ENCODE measurements around the gene SOCS7. TPM values are rescaled to one million over a fixed set of nuclear protein-coding genes. Genes with fewer than 3 reads are reported as not detected.

The SOCS7 gene
- polyA plus RNA-seq, 3 donors: 0.14 to 13.2 (median 0.15) TPM

DNA sequence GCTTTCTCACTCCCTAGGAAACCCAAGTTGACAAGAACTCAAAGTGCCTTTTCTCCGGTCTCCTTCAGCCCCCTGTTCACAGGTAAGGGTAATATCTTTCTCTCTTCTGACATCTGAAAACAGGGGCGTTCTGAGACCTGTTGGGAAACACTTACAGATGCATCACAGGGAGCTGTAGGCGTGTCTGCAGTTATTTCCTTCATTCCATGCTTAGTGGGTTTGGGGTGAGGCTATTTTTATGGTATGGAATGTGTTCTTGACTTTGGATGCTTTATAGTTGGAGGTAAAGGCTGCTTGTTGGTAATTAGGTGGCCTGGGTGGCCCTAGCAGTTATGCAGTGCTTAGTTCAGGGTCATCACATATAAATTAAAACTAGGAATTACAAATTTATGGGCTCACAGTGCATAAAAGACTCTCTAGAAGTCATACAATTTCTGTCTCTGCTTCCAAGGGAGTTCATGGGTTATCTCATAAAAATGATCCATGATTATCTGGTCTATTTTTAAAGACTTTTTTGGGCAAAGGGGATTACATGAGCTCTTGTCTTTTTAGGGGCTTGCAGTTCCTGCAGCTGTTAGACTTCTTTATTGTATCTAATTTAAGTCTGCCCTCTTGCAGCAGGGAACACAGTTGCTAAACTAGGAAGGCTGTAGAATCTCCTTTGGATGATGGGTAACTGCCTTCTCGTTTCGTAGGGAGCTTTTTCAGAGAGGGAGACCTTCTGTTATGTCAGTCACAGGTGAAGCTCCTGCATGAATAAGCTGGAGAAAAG, 10.2 kb downstream of the SOCS7 start:
- TF ChIP-seq, protein P1, sequence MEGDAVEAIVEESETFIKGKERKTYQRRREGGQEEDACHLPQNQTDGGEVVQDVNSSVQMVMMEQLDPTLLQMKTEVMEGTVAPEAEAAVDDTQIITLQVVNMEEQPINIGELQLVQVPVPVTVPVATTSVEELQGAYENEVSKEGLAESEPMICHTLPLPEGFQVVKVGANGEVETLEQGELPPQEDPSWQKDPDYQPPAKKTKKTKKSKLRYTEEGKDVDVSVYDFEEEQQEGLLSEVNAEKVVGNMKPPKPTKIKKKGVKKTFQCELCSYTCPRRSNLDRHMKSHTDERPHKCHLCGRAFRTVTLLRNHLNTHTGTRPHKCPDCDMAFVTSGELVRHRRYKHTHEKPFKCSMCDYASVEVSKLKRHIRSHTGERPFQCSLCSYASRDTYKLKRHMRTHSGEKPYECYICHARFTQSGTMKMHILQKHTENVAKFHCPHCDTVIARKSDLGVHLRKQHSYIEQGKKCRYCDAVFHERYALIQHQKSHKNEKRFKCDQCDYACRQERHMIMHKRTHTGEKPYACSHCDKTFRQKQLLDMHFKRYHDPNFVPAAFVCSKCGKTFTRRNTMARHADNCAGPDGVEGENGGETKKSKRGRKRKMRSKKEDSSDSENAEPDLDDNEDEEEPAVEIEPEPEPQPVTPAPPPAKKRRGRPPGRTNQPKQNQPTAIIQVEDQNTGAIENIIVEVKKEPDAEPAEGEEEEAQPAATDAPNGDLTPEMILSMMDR (IDR thresholded peaks at IDR 0.05): no peak
- Mint-ChIP-seq H3K36me3 (peaks cover 34 to 36% of the 10 kb centered on the region in 2 donors), H3K27ac (no peak overlapping the region), H3K9me3 (no peaks in the 10 kb centered on the region), H3K4me3 (no peak overlapping the region), H3K4me1 (peaks cover under 1% of the 10 kb centered on the region), H3K27me3 (ENCODE audit: low read depth in 3 of 3) (no peaks in the 10 kb centered on the region)
- Histone ChIP-seq H4K20me1 (ENCODE audit: insufficient read depth, low read length) (peaks cover 30% of the 10 kb centered on the region), H3K9ac (ENCODE audit: insufficient read depth, low read length, poor library complexity, severe bottlenecking) (no peak overlapping the region), H3K4me3 (replicated peaks in 1 of 3; ENCODE audit: low read depth in 2 of 3, low read length in 3 of 3) (no peak overlapping the region), H3K36me3 (replicated peaks in 1 of 2; ENCODE audit: control insufficient read depth in 1 of 2, insufficient read depth in 2 of 2, low read length in 2 of 2) (peaks cover 20 to 61% of the 10 kb centered on the region in 2 donors), H3K4me1 (ENCODE audit: control insufficient read depth in 1 of 2, insufficient read depth in 2 of 2, low read length in 2 of 2) (no peaks in the 10 kb centered on the region), H3K9me3 (replicated peaks in 1 of 2; ENCODE audit: control insufficient read depth in 1 of 2, insufficient read depth in 1 of 2, low read length in 2 of 2) (no peaks in the 10 kb centered on the region), H3K27ac (ENCODE audit: low read depth in 1 of 2, low read length in 2 of 2) (no peak overlapping the region), H3K4me2 (replicated peaks; ENCODE audit: extremely low read depth, low read length, poor library complexity, severe bottlenecking) (no peak overlapping the region), H3K79me2 (ENCODE audit: insufficient read depth, low read length) (peaks cover 10% of the 10 kb centered on the region), H3K27me3 (ENCODE audit: control insufficient read depth in 2 of 2, insufficient read depth in 2 of 2, low read length in 2 of 2) (no peaks in the 10 kb centered on the region), H2AFZ (ENCODE audit: insufficient read depth, low read depth, low read length, poor library complexity, severe bottlenecking) (no peak overlapping the region)
- DNase-seq: no peak
- WGBS (ENCODE audit: insufficient coverage): no CpG with 5 or more reads among the region's 5 CpGs
- intact Hi-C loops (cut with micrococcal nuclease): no loop called here

DNA sequence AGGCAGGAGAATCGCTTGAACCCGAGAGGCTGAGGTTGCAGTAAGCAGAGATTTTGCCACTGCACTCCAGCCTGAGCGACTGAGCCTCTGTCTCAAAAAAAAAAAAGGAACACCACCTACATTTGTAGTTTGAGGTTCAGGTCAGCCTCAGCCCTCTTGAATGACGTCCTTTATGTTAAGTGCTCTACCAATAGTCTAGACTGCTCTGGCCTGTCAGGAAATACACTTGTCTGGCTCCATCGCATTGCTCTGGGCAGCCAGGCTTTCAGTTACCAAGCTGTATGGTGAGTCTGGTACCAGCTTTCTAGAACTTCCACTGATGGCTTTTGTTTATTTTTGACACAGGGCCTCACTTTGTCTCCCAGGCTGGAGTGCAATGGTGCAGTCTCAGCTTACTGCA, 11.4 kb downstream of the SOCS7 start:
- 98% methylated on average over 4 of the region's 5 CpGs for WGBS (ENCODE audit: insufficient coverage)
- peaks cover 10% of the 10 kb centered on the region for H3K79me2 ChIP-seq (ENCODE audit: insufficient read depth, low read length)
- H3K4me3 Mint-ChIP-seq: no peak overlapping the region
- H2AFZ ChIP-seq (ENCODE audit: insufficient read depth, low read depth, low read length, poor library complexity, severe bottlenecking): no peak overlapping the region
- no peaks in the 10 kb centered on the region for H3K4me1 ChIP-seq (ENCODE audit: control insufficient read depth in 1 of 2, insufficient read depth in 2 of 2, low read length in 2 of 2)
- no peaks in the 10 kb centered on the region for H3K27me3 ChIP-seq (ENCODE audit: control insufficient read depth in 2 of 2, insufficient read depth in 2 of 2, low read length in 2 of 2)
- peaks cover 23% of the 10 kb centered on the region for H4K20me1 ChIP-seq (ENCODE audit: insufficient read depth, low read length)
- intact Hi-C loops (cut with micrococcal nuclease): no loop called here
- DNase-seq: no peak
- H3K4me2 ChIP-seq (replicated peaks; ENCODE audit: extremely low read depth, low read length, poor library complexity, severe bottlenecking): no peak overlapping the region
- no peaks in the 10 kb centered on the region for H3K9me3 Mint-ChIP-seq
- no peaks in the 10 kb centered on the region for H3K9me3 ChIP-seq (replicated peaks in 1 of 2; ENCODE audit: control insufficient read depth in 1 of 2, insufficient read depth in 1 of 2, low read length in 2 of 2)
- peaks cover 39 to 46% of the 10 kb centered on the region in 2 donors for H3K36me3 Mint-ChIP-seq
- H3K4me3 ChIP-seq (replicated peaks in 1 of 3; ENCODE audit: low read depth in 2 of 3, low read length in 3 of 3): no peak overlapping the region
- TF ChIP-seq, protein P1 (IDR thresholded peaks at IDR 0.05): no peak
- peaks cover 25 to 72% of the 10 kb centered on the region in 2 donors for H3K36me3 ChIP-seq (replicated peaks in 1 of 2; ENCODE audit: control insufficient read depth in 1 of 2, insufficient read depth in 2 of 2, low read length in 2 of 2)
- H3K27ac Mint-ChIP-seq: no peak overlapping the region
- no peak overlapping the region for H3K9ac ChIP-seq (ENCODE audit: insufficient read depth, low read length, poor library complexity, severe bottlenecking)
- no peak overlapping the region for H3K27ac ChIP-seq (ENCODE audit: low read depth in 1 of 2, low read length in 2 of 2)
- no peaks in the 10 kb centered on the region for H3K27me3 Mint-ChIP-seq (ENCODE audit: low read depth in 3 of 3)
- H3K4me1 Mint-ChIP-seq: no peaks in the 10 kb centered on the region
